Right ventricle myocardium inferior (tissue), 1 donor: ENCODE data around the gene PDE6D. TPM values are rescaled to one million over a fixed set of nuclear protein-coding genes. Genes with fewer than 3 reads are reported as not detected.
"Not testable (repeated sequence)": the region's sequence is repeated elsewhere in the genome, so short reads cannot be mapped to it uniquely, and the experiment has no call there.

ENCODE experiments used
- ATAC-seq: fragments of 200-7000 bp; cut with Tn5 transposase; one replicate; pipeline ENCODE4 v1.9.1; 2020; ENCODE audit warnings: mild to moderate bottlenecking, moderate library complexity
- DNase-seq: peaks from one replicate; pipeline ENCODE4 v3.0.0; 2021; ENCODE audit errors: missing footprints
- intact Hi-C: fragments of 100-400 bp; cut with DNase I; formaldehyde crosslinking; loops from one replicate; pipeline ENCODE4 v1.11.0; 2022
- total RNA-seq: library from RNA; stranded (reverse); fragmentation: NEBNext Ultra II Directional; extraction: Animal tissue kit (Norgen Biotek cat#: 25700); gene quantifications from one replicate; pipeline ENCODE4 v1.2.1, GENCODE V29; 2021
- donor health status: DM: no; HTN: yes; CAD: no; lungs with severe emphysema.

The PDE6D gene
- total RNA-seq, 1 donor from 2014 or later, result 14.5 TPM

DNA sequence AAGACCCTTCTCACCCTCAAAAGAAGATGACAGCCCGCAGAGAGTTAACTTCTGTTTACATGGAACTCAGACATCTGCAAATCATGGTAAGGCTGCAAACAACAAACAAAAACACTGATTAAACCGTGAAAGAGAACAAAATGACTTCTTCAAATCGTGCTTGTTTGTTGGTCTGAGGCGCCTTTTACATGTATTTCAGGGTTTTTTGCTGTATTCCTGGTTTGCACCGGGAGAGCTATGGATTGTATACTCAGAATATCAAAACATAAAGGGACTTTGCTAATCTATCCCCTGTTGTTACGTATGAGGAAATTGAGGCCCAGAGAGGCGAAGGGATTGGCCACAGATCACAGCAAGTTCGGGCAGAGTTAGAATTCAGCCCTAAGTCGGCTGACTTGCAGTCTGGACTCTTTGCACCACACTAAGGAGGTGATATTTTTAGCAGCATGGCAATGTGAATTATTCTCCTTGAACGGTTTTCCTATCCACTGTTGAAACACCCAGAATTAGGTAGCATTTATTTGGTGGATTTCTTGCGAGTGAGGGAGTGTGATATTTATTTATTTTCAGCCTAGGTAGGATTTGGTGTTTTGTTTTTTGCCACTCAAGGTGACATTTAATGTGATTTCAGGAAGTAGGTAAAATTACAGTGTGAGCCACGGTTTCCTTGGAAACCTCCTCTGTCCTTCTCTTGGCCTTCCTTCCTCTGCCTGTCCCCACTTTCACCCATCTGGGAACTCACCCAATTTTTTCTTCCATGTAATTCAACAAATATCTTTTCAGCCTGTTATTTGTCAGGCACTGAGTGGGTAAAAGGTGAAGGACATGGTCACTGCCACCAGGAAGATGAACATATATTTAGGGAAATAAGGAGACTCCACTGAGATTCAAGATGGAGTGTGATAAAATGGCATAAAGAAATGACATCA, 980 bp upstream of the PDE6D start:
- no peak for ATAC-seq
- no peak for DNase-seq
- intact Hi-C loops, result loop anchor here (5.0 kb wide), 1 partner anchor 70 kb away; no protein-coding TSS in a partner anchor

DNA sequence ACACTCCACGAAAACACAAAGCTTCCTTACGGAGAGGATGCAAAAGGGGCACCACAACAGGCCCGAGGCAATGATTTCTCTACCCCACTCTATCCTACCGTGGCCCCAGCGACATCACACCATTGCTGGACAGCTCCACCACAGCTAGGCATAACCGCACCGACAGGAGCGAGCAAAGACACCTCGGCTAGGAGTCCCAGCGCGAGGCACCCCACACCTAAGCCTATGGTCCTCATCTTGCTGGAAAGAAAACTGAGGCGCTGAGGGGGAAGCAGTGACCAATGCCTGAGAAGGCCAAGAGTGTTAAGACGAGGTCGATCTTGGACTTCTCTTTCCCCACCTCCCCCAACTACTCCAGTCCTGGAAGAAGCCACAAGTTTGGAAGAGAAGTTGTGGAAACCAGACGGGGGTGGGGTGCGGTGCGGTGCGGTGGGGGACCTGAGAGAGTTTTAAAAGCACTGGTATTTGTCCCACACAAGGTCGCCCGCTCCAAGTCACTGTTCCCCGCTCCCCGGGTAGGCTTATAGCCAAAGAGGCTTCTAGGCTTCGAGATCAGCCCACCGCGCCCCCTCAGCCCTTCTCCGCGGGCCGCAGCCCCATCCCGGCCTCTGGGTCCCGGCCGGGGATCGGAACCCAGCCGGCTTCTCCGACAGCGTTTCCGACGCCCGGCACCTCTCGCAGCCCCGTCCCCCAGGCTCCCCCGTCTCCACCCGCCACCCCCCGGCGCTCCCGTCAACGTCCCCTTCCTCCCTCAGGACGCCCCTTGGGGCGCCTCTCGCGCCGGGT, 766 bp downstream of the PDE6D start:
- ATAC-seq (no peak), DNase-seq (no peak)
- intact Hi-C loops, result loop anchor here (5.0 kb wide), 1 partner anchor 68 kb away; no protein-coding TSS in a partner anchor

DNA sequence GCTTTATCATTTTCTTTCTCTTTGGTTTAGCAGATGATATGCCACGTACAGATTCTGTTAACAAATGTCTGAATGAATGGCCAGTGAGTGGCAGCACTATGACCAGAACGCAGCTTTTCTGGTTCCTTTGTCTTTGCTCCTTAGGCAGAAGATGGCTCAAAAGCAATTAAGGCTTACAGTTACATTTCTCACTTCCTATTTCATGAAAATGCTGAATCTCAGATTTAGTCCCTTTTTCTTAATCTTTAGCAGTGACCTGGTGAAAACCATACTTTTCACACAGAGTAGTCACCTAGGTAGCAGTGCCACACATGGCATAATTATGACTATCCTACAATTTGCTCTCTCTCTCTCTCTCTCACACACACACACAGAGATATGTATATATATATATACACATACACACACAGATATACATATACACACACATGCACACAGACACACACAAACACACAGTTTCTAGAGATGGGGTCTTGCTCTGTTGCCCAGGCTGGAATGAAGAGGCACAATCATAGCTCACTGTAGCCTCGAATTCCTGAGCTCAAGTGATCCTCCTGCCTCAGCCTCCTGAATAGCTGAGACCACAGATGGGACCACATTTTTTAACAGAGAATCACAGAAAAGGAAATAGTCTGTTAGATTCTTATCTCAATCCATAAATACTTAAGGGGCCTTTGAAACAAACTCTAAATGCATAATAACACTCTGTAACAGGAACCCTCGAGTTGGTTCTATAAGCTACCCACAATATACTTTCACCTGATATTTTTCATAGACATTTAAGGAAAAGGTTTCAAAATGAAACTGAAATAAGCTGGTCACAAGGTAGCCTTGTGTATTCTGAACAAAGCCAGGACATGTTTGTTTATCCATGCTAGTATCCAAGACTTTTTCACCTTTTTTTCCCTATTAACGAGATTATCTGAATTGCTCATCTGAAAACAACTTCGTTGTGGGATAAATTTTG, 11.6 kb downstream of the PDE6D start:
- intact Hi-C loops, result no loop called here
- DNase-seq, result no peak
- no peak for ATAC-seq

DNA sequence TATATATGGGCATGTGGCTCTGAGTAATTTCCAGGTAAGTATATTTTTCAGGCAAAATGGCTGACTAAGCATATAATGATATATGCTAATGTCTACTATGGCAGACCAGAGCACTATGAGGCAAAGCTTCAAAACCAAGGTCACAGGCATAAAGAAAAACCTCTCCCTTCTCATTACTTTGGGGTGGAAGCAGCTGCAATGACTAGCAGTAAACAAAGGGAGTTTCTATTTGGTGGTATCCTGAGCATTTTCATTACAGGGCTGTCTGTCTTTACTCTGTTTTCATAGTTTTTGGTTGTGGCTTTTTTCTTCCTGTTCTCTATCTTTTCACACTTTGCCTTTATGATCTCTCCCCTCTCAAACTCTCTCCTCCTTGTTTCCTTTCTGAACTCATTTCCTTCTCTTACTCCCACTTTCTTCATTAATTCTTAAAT, 15.6 kb downstream of the PDE6D start:
- DNase-seq (no peak), ATAC-seq (no peak)
- intact Hi-C loops, result no loop called here

DNA sequence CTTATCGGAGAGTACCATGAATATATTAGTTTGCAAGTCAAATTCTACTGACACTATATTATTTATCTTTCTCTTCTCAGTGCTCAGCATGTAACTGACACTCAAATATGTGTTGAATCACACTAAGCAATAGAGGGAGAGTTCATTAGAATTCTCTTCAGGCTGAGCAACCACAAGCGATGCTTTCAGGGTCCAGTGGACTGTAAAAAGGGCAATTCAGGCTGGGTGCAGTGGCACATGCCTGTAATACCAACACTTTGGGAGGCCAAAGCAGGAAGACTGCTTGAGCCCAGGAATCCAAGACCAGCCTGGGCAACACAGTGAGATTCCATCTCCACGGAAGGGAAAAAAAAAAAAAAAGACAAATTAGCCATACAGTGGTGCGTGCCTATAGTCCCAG, 16.3 kb downstream of the PDE6D start:
- DNase-seq (no peak), ATAC-seq (no peak)
- intact Hi-C loops, result no loop called here

DNA sequence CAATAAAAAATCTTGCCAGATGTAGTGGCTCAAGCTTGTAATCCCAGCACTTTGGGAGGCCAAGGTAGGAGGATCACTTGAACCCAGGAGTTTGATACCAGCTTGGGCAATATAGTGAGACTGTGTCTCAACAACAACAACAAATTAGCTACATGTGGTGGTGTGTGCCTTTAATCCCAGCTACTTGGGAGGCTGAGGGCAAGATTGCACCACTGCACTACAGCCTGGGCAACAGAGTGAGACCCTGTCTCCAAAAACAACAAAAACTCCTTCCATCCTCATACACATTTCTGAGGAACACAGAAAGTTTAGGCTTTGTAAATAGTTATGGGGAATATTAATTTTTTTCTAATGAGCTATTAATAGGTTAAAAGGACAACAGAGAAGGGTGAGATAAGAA, 17.0 kb downstream of the PDE6D start:
- ATAC-seq (no peak), DNase-seq (no peak)
- intact Hi-C loops, result no loop called here

DNA sequence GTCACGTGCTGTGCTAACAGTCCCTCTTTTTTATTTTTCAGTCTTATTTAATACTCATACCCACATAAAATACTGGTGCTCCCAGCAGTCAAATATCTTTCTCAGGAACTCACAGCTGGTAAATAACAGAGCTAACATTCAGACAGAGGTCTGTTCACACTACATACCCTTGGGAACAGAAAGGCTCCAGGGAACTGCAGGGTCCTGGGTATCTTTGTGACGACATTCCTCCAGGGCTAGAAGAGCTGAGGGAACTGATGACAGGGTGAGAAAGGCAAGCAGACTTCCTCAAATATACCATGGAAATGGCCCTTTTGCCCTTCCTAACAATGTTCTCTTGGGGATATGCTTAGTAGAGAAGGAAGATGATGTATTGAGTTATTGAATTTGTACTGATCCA, 19.3 kb downstream of the PDE6D start:
- ATAC-seq (peak; percentile 37), DNase-seq (no peak)
- intact Hi-C loops, result no loop called here

DNA sequence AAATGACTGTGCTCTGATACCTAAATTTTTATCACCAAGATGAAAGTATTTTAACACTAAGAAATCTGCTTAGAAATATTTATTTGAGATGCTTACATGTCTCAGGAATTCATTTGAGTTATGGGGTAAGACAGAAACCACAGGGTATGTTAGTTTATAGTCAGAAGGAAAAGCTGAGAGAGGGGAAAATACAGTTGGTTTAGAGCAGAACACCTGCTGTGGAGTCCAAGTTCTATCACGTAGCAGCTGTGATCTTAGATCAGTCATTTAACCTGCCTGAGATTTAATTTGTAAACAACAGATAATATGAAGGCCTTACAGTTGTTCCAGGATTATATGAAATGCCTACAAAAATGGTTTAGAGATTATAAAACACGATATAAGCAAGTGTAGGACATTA, 29.0 kb downstream of the PDE6D start:
- no peak for ATAC-seq
- DNase-seq, result no peak
- intact Hi-C loops, result no loop called here

DNA sequence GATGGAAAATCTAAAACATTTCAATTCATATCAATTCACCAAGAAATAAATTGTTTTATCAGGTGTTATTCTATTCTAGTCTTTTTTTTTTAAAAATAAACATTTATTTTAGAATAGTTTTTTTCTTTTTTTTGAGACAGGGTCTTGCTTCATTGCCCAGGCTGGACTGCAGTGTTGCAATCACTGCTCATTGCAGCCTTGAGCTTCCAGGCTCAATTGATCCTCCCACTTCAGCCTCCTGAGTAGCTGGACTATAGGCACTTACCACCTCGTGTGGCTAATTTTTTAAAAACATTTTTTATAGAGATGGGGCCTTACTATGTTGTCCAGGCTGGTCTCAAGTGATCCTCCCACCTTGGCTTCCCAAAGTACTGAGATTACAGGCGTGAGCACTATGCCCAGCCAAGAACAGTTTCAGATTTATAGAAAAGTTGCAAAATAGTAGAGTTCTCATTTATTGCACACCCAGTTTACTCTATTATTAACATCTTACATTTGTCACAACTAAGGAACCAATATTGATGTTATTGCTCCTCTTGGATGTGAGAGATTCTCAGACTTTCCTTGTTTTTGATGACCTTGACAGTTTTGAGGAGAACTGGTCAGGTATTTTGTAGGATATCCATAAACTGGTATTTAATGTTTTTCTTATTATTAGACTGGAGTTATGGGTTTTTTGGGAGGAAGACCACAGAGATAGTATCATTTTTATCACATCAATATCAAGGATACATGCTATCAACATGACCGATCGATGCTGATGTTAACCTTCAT, 29.9 kb downstream of the PDE6D start:
- intact Hi-C loops, result no loop called here
- no peak for ATAC-seq
- DNase-seq, result no peak

DNA sequence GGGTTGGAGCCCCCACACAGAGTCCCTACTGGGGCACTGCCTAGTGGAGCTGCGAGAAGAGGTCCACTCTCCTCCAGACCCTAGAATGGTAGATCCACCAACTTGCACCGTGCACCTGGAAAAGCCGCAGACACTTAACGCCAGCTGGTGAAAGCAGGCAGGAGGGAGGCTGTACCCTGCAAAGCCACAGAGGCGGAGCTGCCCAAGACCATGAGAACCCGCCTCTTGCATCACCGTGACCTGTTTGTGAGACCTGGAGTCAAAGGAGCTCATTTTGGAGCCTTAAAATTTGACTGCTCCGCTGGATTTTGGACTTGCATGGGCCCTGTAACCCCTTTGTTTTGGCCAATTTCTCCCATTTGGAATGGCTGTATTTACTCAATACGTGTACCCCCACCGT, 32.1 kb downstream of the PDE6D start:
- ATAC-seq, intact Hi-C loops, DNase-seq: not testable (repeated sequence)

DNA sequence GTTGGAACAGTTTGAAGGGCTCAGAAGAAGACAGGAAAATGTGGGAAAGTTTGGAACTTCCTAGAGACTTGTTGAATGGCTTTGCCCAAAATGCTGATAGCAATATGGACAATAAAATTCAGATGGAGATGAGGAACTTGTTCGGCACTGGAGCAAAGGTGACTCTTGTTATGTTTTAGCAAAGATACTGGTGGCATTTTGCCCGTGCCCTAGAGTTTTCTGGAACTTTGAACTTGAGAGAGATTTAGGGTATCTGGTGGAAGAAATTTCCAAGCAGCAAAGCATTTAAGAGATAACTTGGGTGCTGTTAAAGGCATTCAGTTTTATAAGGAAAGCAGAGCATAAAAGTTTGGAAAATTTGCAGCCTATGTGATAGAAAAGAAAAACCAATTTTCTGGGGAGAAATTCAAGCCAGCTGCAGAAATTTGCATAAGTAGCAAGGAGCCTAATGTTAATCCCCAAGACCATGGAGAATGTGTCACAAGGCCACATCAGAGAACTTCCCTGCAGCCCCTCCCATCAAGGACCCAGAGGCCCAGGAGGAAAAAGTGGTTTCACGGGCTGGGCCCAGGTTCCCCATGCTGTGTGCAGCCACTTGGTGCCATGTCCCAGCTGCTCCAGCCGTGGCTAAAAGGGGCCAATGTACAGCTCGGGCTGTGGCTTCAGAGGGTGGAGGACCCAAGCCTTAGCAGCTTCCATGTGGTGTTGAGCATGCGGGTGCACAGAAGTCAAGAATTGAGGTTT, 32.8 kb downstream of the PDE6D start:
- ATAC-seq, intact Hi-C loops, DNase-seq: not testable (repeated sequence)

DNA sequence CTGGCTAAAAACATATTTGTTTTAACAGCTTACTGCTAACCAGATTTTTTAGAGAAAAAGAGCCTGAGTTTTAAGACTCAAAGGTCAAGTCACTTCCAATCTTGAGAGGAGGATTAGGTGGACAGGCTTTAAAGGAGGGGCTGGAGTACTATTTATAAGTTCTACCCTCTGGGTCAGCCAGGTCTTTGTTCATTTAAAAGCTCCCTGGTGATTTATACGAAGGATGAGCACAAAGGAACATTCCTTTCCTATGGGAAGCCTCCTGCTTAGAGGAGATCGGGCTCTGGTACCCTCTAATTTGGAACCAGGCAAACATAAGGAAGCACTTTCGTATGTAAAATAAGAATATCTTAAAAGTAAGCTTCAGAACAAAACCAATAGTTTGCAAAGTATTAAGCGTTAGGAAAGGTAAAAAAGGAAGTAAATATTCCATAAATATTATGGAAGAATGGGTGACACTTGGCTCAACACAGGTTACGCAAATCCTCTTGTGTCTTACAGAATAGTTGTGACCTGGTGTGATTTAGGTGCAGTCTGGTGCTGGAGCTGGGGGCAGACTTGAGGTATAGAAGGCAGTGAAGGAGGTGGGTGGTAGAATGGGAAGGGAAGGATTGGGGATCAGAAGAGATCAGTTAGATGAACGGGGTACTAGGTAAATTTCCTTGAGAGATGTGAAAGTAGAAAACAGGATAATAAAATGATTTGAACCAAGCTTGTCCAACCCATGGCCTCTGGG, 35.6 kb downstream of the PDE6D start:
- DNase-seq (no peak), ATAC-seq (no peak)
- intact Hi-C loops, result no loop called here

DNA sequence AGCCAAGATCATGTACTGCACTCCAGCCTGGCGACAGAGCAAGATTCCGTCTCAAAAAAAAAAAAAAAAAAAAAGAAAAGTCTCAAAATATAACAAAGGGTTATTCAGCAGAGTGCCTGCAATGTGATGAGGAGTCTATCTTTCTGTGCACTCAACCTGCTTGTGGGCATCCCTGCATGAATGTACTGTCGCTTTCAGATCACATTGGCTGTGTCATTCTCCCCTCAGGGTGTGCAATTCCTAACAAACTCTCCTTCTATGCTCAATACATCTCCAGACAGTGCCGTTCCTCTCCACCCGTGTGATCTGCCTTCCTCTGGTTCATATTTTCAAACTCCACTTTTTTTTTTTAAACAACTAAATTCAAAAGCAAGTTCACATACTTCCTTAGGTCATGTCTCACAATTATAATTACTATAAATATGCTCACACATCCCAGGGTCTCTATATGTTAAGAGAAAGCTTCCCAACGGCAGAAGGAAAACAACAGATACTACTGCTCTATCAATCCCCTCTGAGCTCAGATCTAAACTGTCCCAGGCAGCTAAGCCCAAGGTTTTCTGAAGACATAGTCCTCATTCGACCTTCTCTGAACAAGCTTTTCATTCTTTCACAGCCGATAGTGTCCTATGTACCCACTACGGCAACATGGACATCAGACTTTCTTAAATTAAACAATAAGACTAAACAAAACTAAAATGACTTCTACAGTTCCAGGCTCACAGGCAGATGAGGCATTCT, 37.5 kb downstream of the PDE6D start:
- intact Hi-C loops, result no loop called here
- ATAC-seq (no peak), DNase-seq (no peak)

DNA sequence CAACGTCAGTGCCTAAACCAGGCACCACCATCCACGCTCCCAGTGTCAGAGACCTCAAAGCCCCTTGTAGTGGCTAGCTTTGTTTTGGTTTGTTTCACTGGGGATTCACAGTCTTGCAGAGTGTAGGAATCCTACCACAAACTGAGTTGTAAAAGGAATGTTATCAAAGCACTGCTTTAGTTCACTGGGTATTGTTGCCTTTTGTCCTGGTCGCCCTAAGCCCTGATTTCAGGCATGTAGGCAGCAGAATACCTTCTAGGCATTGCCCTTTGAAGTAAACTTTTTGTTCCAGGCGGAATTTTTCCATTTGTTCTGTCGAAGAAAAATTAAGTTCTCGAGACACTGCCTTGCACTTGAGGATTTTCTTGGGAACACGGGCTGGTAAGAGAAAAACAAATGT, 43.3 kb downstream of the PDE6D start:
- intact Hi-C loops, result no loop called here
- no peak for ATAC-seq
- no peak for DNase-seq

DNA sequence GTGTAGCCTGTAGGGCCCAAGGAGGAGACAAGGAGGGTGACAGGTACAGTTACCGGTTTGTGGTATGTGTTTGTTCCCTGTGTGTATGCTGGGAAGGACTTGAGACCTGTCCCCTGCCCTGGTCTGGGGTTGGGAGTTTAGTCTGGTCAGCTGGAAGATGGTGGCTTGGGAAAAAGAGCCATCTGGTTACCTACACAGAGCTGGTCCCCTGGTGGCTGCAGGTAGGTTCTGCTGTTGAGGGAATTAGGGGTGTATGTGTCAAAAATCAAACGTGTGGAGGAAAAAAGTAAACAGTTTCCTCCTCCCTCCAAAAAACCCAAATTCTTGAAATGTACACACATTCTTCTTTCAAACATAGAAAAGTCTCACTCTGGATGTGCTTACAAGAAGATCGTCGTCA, 48.5 kb downstream of the PDE6D start:
- no peak for ATAC-seq
- intact Hi-C loops, result no loop called here
- DNase-seq, result no peak

DNA sequence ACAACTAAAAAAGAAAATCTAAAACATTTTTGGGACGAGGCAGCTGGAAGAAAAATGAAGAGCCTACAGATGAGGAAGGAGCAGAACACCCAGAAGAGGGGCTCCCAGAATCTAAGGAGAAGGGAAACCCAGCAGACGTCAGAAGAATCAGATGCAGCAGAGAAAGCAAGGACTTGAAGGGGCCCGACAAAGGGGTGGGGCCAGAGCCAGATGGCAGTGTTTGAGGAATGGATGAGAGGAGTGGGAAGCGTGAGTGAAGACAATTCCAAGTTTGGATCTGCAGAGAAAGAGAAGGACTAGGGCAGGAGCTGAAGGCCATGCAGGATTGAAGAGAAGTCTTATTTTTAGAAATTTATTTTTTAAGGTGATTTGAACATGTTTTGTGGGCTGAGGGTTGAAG, 53.5 kb downstream of the PDE6D start:
- intact Hi-C loops, result no loop called here
- DNase-seq, result no peak
- ATAC-seq, result no peak
